NB4 (cell line): Measurements from ENCODE around the gene NAGA.

Source experiments
- DNase-seq: peaks from one replicate; pipeline ENCODE4 v3.0.0; 2010; ENCODE audit warnings: low read depth
- H3K4me3 ChIP-seq: one replicate; pipeline ENCODE4 v1.5.1; 2011; ENCODE audit warnings: mild to moderate bottlenecking, low read depth, low read length, moderate library complexity
- CTCF ChIP-seq: IDR thresholded peaks from one replicate; pipeline ENCODE4 v1.5.1; 2012; ENCODE audit warnings: low read depth, low read length
- MAX ChIP-seq: IDR thresholded peaks from 2 replicates; pipeline ENCODE4 v1.6.1; 2011; ENCODE audit warnings: low read depth, low read length
- MYC ChIP-seq: IDR thresholded peaks from 2 replicates; pipeline ENCODE4 v1.6.1; 2011; ENCODE audit warnings: low read depth, low read length
- POLR2A ChIP-seq: IDR thresholded peaks from 2 replicates; pipeline ENCODE4 v1.6.1; 2011; ENCODE audit warnings: mild to moderate bottlenecking; ENCODE audit not compliant: insufficient read length; ENCODE audit errors: extremely low read depth

NAGA gene

GRCh38 chr22:42064629-42065028, 6.0 kb downstream of the NAGA start:
- no peak for DNase-seq
- TF ChIP-seq MAX (no peak), CTCF (no peak), POLR2A (no peak), MYC (no peak)

DNA sequence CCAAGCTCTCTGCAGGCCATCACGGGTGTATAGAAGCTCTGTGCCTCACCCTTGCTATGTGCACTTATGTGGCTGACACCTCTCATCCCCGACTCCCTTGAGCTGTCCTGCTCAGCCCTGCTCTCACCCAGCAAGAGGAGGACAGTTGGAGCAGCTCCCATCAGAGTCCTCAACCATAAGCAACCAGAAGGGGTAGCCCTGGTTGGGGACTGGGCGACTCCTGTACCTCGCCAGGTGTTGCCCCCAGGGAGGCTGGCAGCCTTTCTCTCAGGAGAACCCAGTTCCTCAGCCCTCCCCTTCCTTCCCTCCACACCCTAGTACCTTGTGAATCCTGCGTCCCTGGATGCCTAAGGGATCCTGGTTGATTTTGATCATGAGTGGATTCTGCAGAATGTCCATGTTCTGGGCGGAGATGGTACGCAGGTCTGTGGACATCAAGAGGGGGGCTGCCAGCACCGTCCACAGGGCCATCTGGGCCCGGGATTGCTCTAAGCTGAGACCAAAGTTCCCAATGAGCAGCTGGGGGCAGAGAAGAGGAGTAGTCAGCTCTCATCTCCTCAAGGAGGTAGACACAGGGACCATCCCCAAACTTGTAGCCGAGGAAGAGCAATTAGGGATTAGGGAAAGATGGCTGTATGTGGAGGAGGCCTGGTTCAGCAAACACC, 8.0 kb downstream of the NAGA start:
- TF ChIP-seq MYC, result no peak
- no peak overlapping the region for H3K4me3 ChIP-seq
- DNase-seq, result no peak

More at GRCh38 chr22:42064629-42065028, 6.0 kb downstream of the NAGA start:
- H3K4me3 ChIP-seq, result no peak overlapping the region

- TF ChIP-seq POLR2A (no peak), CTCF (no peak), MAX (no peak), MYC (no peak)
- DNase-seq, result no peak
- no peak overlapping the region for H3K4me3 ChIP-seq
Measured at GRCh38 chr22:42061041-42061440, 9.6 kb downstream of the NAGA start.

DNA sequence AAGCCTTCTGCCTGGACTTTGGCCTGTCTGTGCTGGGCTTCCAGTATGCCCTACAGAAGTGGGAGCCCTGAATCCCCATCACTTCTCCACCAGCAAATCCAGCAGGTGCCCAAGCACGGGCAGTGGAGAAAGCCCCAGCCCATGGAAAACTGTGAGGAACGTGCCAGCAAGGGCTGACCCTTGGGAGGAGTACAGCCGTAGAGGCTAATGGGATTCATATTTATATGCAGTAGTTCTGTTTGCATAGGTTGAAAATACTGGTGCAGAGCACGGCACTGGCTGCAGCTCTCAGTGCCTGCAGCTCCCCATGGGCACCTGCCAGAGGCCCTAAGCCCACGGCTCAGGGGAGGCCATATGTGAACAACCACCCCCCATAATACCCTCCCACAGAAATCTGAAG, 10.1 kb downstream of the NAGA start:
- DNase-seq, result no peak
- H3K4me3 ChIP-seq, result no peak overlapping the region
- no peak for TF ChIP-seq POLR2A

- TF ChIP-seq POLR2A (no peak), MYC (no peak), MAX (no peak), CTCF (no peak)
- DNase-seq, result no peak
- H3K4me3 ChIP-seq, result no peak overlapping the region
Measured at GRCh38 chr22:42056757-42057511, 13.7 kb downstream of the NAGA start.

GRCh38 chr22:42052765-42053164, 17.8 kb downstream of the NAGA start:
- DNase-seq, result no peak
- TF ChIP-seq MYC, result no peak
- no peak for TF ChIP-seq MAX
- no peak for TF ChIP-seq POLR2A
- TF ChIP-seq CTCF, result no peak
- no peak overlapping the region for H3K4me3 ChIP-seq
